OCI-LY1 (cell line): ENCODE measurements around the gene CINP.

Source experiments
- CTCF ChIP-seq: fragments of 200-600 bp; sonication (generic), shearing (Covaris generic); IDR thresholded peaks from 2 replicates; pipeline ENCODE4 v1.5.1; 2017; ENCODE audit warnings: mild to moderate bottlenecking, antibody characterized with exemption, low read length, moderate library complexity, mixed read lengths
- EZH2 ChIP-seq: fragments of 200-600 bp; sonication (generic), shearing (Covaris generic); IDR thresholded peaks from 2 replicates; pipeline ENCODE4 v1.8.0; 2017; ENCODE audit warnings: borderline replicate concordance, mixed run types, mild to moderate bottlenecking, antibody characterized with exemption, low read length, moderate library complexity, mixed read lengths

- TF ChIP-seq CTCF (no peak), EZH2 (no peak)
Measured at GRCh38 chr14:102374264-102374663, 11.6 kb upstream of the CINP start.
